Adrenal gland (tissue), 12 donors: ENCODE measurements around the gene CHP1. TPM values are rescaled to one million over a fixed set of nuclear protein-coding genes. Genes with fewer than 3 reads are reported as not detected.

Experiments used
- DNase-seq, 7 donors: peaks; one replicate each; pipeline ENCODE4 v3.0.0-alpha.2; 2019 to 2020
- H3K27ac ChIP-seq, 5 donors: fragments of 200-600 bp; sonication (generic) in 4 of 5; 1 replicate in 3 of 5; 2 replicates in 2 of 5; pipeline versions ENCODE4 v1.5.1 to v1.8.0; 2016 to 2020; ENCODE audit warnings: mild to moderate bottlenecking in 1 of 5
- H3K27me3 ChIP-seq: fragments of 200-600 bp; 2 replicates; pipeline ENCODE4 v1.8.0; 2021
- H3K36me3 ChIP-seq, 2 donors: fragments of 200-600 bp; replicated peaks in 1 of 2; 1 replicate in 1 of 2; 2 replicates in 1 of 2; pipeline versions ENCODE4 v1.5.1 to v1.8.0; 2018 to 2022
- H3K4me1 ChIP-seq, 2 donors: fragments of 200-600 bp; replicated peaks in 1 of 2; 1 replicate in 1 of 2; 2 replicates in 1 of 2; pipeline versions ENCODE4 v1.5.1 to v1.8.0; 2018 to 2021
- H3K4me3 ChIP-seq, 4 donors: fragments of 200-600 bp; sonication (generic) in 3 of 4; one replicate each; pipeline ENCODE4 v1.5.1; 2016 to 2018
- H3K9me3 ChIP-seq, 3 donors: fragments of 200-600 bp; sonication (generic) in 1 of 3; replicated peaks in 1 of 3; 1 replicate in 2 of 3; 2 replicates in 1 of 3; pipeline versions ENCODE4 v1.5.1 to v1.8.0; 2016 to 2021
- POLR2A ChIP-seq, 2 donors: fragments of 450-650 bp; IDR thresholded peaks; one replicate each; pipeline ENCODE4 v1.6.1; 2017; ENCODE audit warnings: antibody characterized with exemption in 2 of 2, mild to moderate bottlenecking in 2 of 2, moderate library complexity in 1 of 2
- WGBS, 4 donors: extraction: QIAGEN DNeasy Blood & Tissue Kit in 2 of 4; methylation state at CpG; one replicate each; pipeline versions ENCODE4 v1.1.5 to v1.1.7; 2013 to 2017; 5-methylcytosine and 5-hydroxymethylcytosine counted together
- intact Hi-C, 2 donors: fragments of 100-400 bp; cut with DNase I; formaldehyde crosslinking; loops; one replicate each; pipeline versions ENCODE4 v1.14.1 to v1.15.0; 2022 to 2023
- polyA plus RNA-seq, 3 donors: library from polyadenylated mRNA; stranded (reverse); fragments of 200-250 nt in 2 of 3; fragments of 350-450 nt in 1 of 3; fragmentation: Illumina TruSeq in 1 of 3; extraction: RNeasy Lipid Tissue Mini Kit (QIAGEN cat#74804) in 1 of 3; gene quantifications; one replicate each; pipeline ENCODE4 v1.2.3, GENCODE V29; 2013 to 2014
- total RNA-seq, 9 donors: library from RNA; depleted of rRNA in 4 of 9; stranded (reverse); fragments of >200 nt in 4 of 9; fragments of 120-200 nt in 1 of 9; fragmentation: NEBNext Ultra II Directional in 1 of 9; extraction: Animal tissue kit (Norgen Biotek cat#: 25700) in 1 of 9; gene quantifications; one replicate each; pipeline versions ENCODE4 v1.1.0 to v1.2.4, GENCODE V29; 2013 to 2023
- TF ChIP-seq, protein P1 (sequence below), 6 experiments: fragments of 450-650 bp in 4 of 6; fragments of 200-600 bp in 2 of 6; sonication (generic) in 1 of 6; IDR thresholded peaks; 1 replicate in 5 of 6; 2 replicates in 1 of 6; pipeline versions ENCODE4 v1.5.1 to v1.8.0; 2016 to 2021; ENCODE audit warnings: antibody characterized with exemption in 6 of 6, mild to moderate bottlenecking in 2 of 6, moderate library complexity in 1 of 6
- donor health status: healthy with polysubstance abuse.
- donor health status: Bipolar disorder and iron deficiency.
- donor health status: DM: yes; HTN: yes; CAD: no.
- donor health status: DM: no; HTN: no; CAD: no.
- donor health status: DM: no; HTN: no; CAD: no.
- donor health status: DM: yes; HTN: yes; CAD: no.

The CHP1 gene
- total and polyA plus RNA-seq, 12 donors, result 39.7 to 387 (median 165) TPM

GRCh38 chr15:41286665-41287333 lies 55.7 kb downstream of the CHP1 start:
- peak in 1 of 2 donors; percentile 46 for TF ChIP-seq POLR2A (IDR thresholded peaks at IDR 0.05)
- TF ChIP-seq, protein P1, sequence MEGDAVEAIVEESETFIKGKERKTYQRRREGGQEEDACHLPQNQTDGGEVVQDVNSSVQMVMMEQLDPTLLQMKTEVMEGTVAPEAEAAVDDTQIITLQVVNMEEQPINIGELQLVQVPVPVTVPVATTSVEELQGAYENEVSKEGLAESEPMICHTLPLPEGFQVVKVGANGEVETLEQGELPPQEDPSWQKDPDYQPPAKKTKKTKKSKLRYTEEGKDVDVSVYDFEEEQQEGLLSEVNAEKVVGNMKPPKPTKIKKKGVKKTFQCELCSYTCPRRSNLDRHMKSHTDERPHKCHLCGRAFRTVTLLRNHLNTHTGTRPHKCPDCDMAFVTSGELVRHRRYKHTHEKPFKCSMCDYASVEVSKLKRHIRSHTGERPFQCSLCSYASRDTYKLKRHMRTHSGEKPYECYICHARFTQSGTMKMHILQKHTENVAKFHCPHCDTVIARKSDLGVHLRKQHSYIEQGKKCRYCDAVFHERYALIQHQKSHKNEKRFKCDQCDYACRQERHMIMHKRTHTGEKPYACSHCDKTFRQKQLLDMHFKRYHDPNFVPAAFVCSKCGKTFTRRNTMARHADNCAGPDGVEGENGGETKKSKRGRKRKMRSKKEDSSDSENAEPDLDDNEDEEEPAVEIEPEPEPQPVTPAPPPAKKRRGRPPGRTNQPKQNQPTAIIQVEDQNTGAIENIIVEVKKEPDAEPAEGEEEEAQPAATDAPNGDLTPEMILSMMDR (IDR thresholded peaks at IDR 0.05), result no peak
- Histone ChIP-seq H3K9me3 (no peaks in the 10 kb centered on the region), H3K4me1 (peaks cover 39 to 46% of the 10 kb centered on the region in 2 donors), H3K27me3 (no peaks in the 10 kb centered on the region), H3K27ac (peak overlapping the region in 2 of 5 donors; percentile 23 to 98), H3K36me3 (peaks cover 0 to 42% of the 10 kb centered on the region in 2 donors), H3K4me3 (peak overlapping the region in 1 of 4 donors; percentile 23)
- intact Hi-C loops, result loop anchor here in 1 of 2 donors (10.0 kb wide), 1 partner anchor 52 kb away; the partner anchor contains the start of genes CHP1 and EXD1
- WGBS, 4 donors, result 88 to 94% (median 91%) methylated on average over 6 of the region's 6 CpGs
- DNase-seq, result peak in 3 of 7 donors; percentile 23 to 53 (median 47)

- Histone ChIP-seq H3K4me1 (peaks cover 36 to 46% of the 10 kb centered on the region in 2 donors), H3K9me3 (no peaks in the 10 kb centered on the region), H3K27ac (peak overlapping the region in 1 of 5 donors; percentile 12), H3K36me3 (peaks cover 0 to 42% of the 10 kb centered on the region in 2 donors), H3K27me3 (no peaks in the 10 kb centered on the region), H3K4me3 (no peak overlapping the region)
- intact Hi-C loops, result loop anchor here in 1 of 2 donors (10.0 kb wide), 1 partner anchor 54 kb away; the partner anchor contains the start of genes CHP1 and EXD1
- WGBS, 4 donors, result 58 to 78% (median 71%) methylated on average over 1 of the region's 1 CpG
- no peak for DNase-seq
- TF ChIP-seq, protein P1 (IDR thresholded peaks at IDR 0.05), result no peak
- no peak for TF ChIP-seq POLR2A (IDR thresholded peaks at IDR 0.05)
Measured at GRCh38 chr15:41288464-41288863, 57.4 kb downstream of the CHP1 start.

GRCh38 chr15:41289953-41290352 lies 58.9 kb downstream of the CHP1 start:
- no peak overlapping the region for H3K4me3 ChIP-seq
- H3K27me3 ChIP-seq, result no peaks in the 10 kb centered on the region
- no peak for TF ChIP-seq POLR2A (IDR thresholded peaks at IDR 0.05)
- TF ChIP-seq, protein P1 (IDR thresholded peaks at IDR 0.05), result no peak
- peaks cover 36 to 45% of the 10 kb centered on the region in 2 donors for H3K4me1 ChIP-seq
- intact Hi-C loops, result loop anchor here in 1 of 2 donors (10.0 kb wide), 1 partner anchor 55 kb away; the partner anchor contains the start of genes CHP1 and EXD1
- H3K27ac ChIP-seq, result no peak overlapping the region
- H3K36me3 ChIP-seq, result peaks cover 0 to 48% of the 10 kb centered on the region in 2 donors
- DNase-seq, result no peak
- WGBS, 4 donors, result 83 to 94% (median 93%) methylated on average over 2 of the region's 2 CpGs
- H3K9me3 ChIP-seq, result no peaks in the 10 kb centered on the region

- Histone ChIP-seq H3K9me3 (no peaks in the 10 kb centered on the region), H3K36me3 (peaks cover 0 to 41% of the 10 kb centered on the region in 2 donors), H3K27ac (peak overlapping the region in 1 of 5 donors; percentile 41), H3K27me3 (no peaks in the 10 kb centered on the region), H3K4me1 (peaks cover 25 to 33% of the 10 kb centered on the region in 2 donors), H3K4me3 (no peak overlapping the region)
- peak in 1 of 7 donors; percentile 18 for DNase-seq
- intact Hi-C loops, result no loop called here
- WGBS, 4 donors, result 74 to 93% (median 86%) methylated on average over 9 of the region's 9 CpGs
- TF ChIP-seq POLR2A (IDR thresholded peaks at IDR 0.05), result no peak
- TF ChIP-seq, protein P1 (IDR thresholded peaks at IDR 0.05), result no peak
Measured at GRCh38 chr15:41291065-41291631, 60.1 kb downstream of the CHP1 start.
